GM12892 (cell line): Measurements from ENCODE around the gene KRT6B.

Experiments
- POLR2A ChIP-seq: IDR thresholded peaks from 2 replicates; pipeline ENCODE4 v1.6.1; 2011; ENCODE audit warnings: low read depth, low read length, control low read depth
- TAF1 ChIP-seq: IDR thresholded peaks from 2 replicates; pipeline ENCODE4 v1.6.1; 2011; ENCODE audit warnings: low read depth, mild to moderate bottlenecking, control low read depth, low read length, borderline replicate concordance

GRCh38 chr12:52440821-52441319, 11.1 kb downstream of the KRT6B start:
- TF ChIP-seq POLR2A (no peak), TAF1 (no peak)
